Gastrocnemius medialis (tissue), 4 donors: ENCODE results near the gene RAD9A. TPM values are rescaled to one million over a fixed set of nuclear protein-coding genes. Genes with fewer than 3 reads are reported as not detected.

ENCODE experiments used
- ATAC-seq, 2 donors: fragments of 150-250 bp; one replicate each; pipeline ENCODE4 v1.9.1; 2016
- DNase-seq, 2 donors: peaks; one replicate each; pipeline ENCODE4 v3.0.0-alpha.2; 2019
- H3K27ac ChIP-seq, 4 donors: fragments of 200-600 bp; sonication (generic); 1 replicate in 1 of 4; 2 replicates in 3 of 4; pipeline ENCODE4 v1.5.1; 2016 to 2018; ENCODE audit warnings: mild to moderate bottlenecking in 2 of 4, moderate library complexity in 1 of 4
- H3K27me3 ChIP-seq, 3 donors: fragments of 200-600 bp; sonication (generic) in 2 of 3; 1 replicate in 1 of 3; 2 replicates in 2 of 3; pipeline versions ENCODE4 v1.5.1 to v1.6.0; 2016 to 2019; ENCODE audit warnings: mild to moderate bottlenecking in 1 of 3, moderate library complexity in 1 of 3
- H3K36me3 ChIP-seq, 2 donors: fragments of 200-600 bp; sonication (generic) in 1 of 2; one replicate each; pipeline ENCODE4 v1.5.1; 2017 to 2018
- H3K4me1 ChIP-seq, 2 donors: fragments of 200-600 bp; sonication (generic) in 1 of 2; one replicate each; pipeline ENCODE4 v1.5.1; 2016 to 2017; ENCODE audit warnings: mild to moderate bottlenecking in 2 of 2
- H3K4me3 ChIP-seq, 4 donors: fragments of 200-600 bp; sonication (generic) in 3 of 4; 1 replicate in 1 of 4; 2 replicates in 3 of 4; pipeline ENCODE4 v1.5.1; 2016 to 2019; ENCODE audit warnings: mild to moderate bottlenecking in 2 of 4
- H3K9me3 ChIP-seq, 3 donors: fragments of 200-600 bp; sonication (generic) in 2 of 3; 1 replicate in 1 of 3; 2 replicates in 2 of 3; pipeline ENCODE4 v1.5.1; 2016 to 2019
- CTCF ChIP-seq, 5 experiments: fragments of 450-650 bp in 3 of 5; fragments of 200-600 bp in 2 of 5; sonication (generic) in 2 of 5; IDR thresholded peaks in 4 of 5; conservative IDR thresholded peaks in 1 of 5; 1 replicate in 4 of 5; 2 replicates in 1 of 5; pipeline ENCODE4 v1.5.1; 2016 to 2019; ENCODE audit warnings: antibody characterized with exemption in 5 of 5, mild to moderate bottlenecking in 3 of 5, moderate library complexity in 3 of 5
- POLR2A ChIP-seq, 2 donors: fragments of 450-650 bp; IDR thresholded peaks; one replicate each; pipeline ENCODE4 v1.6.1; 2017; ENCODE audit warnings: antibody characterized with exemption in 2 of 2, mild to moderate bottlenecking in 2 of 2, moderate library complexity in 2 of 2
- in situ Hi-C, 4 donors: fragments of 200-750 bp; cut with MboI; loops; one replicate each; pipeline versions ENCODE4 v1.15.0 to v1.8.0; 2017; ENCODE audit warnings: low sequenced_read_pairs in 4 of 4
- intact Hi-C: fragments of 100-400 bp; cut with DNase I; formaldehyde crosslinking; loops from one replicate; pipeline ENCODE4 v1.15.1; 2023; ENCODE audit warnings: low total_unique reads
- total RNA-seq, 4 donors: library from RNA; depleted of rRNA; stranded (reverse); fragments of >200 nt; gene quantifications; one replicate each; pipeline versions ENCODE4 v1.1.0 to v1.2.3, GENCODE V29; 2016

The RAD9A gene
- total RNA-seq, 4 donors from 2014 or later, result 5.2 to 14.7 (median 7.7) TPM

GRCh38 chr11:67369275-67369674, 22.5 kb upstream of the RAD9A start:
- H3K27ac ChIP-seq, result no peak overlapping the region
- H3K4me3 ChIP-seq, result no peak overlapping the region
- TF ChIP-seq POLR2A (IDR thresholded peaks at IDR 0.05) (no peak), CTCF (IDR thresholded peaks at IDR 0.05 in 4 of 5, conservative IDR thresholded peaks at IDR 0.05 in 1 of 5) (no peak)
- no peaks in the 10 kb centered on the region for H3K36me3 ChIP-seq
- DNase-seq (no peak), ATAC-seq (no peak)
- intact Hi-C loops, result no loop called here
- in situ Hi-C loops, result no loop called here
- peaks cover 14 to 39% (median 34%) of the 10 kb centered on the region in 3 donors for H3K27me3 ChIP-seq
- peaks cover 5 to 8% of the 10 kb centered on the region in 2 donors for H3K4me1 ChIP-seq
- no peaks in the 10 kb centered on the region for H3K9me3 ChIP-seq

GRCh38 chr11:67369801-67370284, 21.9 kb upstream of the RAD9A start:
- no peak overlapping the region for H3K27ac ChIP-seq
- TF ChIP-seq POLR2A (IDR thresholded peaks at IDR 0.05), result no peak
- no peak for TF ChIP-seq CTCF (IDR thresholded peaks at IDR 0.05 in 4 of 5, conservative IDR thresholded peaks at IDR 0.05 in 1 of 5)
- intact Hi-C loops, result no loop called here
- ATAC-seq, result no peak
- H3K4me1 ChIP-seq, result peaks cover 8 to 13% of the 10 kb centered on the region in 2 donors
- H3K9me3 ChIP-seq, result no peaks in the 10 kb centered on the region
- no peak overlapping the region for H3K4me3 ChIP-seq
- in situ Hi-C loops, result no loop called here
- peaks cover 19 to 40% (median 40%) of the 10 kb centered on the region in 3 donors for H3K27me3 ChIP-seq
- H3K36me3 ChIP-seq, result no peaks in the 10 kb centered on the region
- DNase-seq, result no peak

DNA sequence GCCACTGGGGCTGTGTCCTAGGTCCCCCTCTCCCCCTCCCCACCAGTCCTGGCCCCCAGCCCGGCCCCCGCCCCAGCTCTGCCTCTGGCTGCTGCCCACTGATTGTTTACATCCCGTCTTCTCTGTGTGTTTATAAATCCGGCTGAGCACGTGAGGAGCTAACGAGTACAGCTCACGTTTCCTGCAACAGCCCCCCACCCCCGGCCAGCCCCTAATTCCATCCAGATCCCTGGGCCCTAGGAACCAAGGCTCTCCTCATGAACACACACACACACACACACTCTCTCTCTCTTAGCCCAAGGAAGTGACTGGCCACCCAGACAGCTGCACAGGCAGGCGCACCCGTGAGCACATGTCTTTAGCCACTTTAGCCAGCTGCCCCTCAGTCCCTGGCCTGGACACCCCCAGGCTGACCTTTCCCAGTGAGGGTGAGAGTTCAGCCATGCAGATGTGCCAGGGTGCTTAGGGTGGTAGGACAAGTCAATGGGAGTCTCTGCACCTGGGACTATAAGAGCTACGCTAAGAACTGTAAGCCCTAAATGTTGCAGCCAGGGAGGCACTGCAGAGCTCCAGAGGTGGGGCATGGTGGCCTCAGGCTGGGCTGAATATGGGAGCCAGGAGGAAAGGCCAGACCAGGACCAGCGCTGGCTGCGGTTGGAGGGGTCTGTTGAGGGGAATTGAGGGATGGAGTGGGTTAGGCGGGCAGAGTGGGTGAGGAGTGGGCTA, 21.3 kb upstream of the RAD9A start:
- no peak for DNase-seq
- no peak overlapping the region for H3K4me3 ChIP-seq
- peaks cover 19 to 45% (median 41%) of the 10 kb centered on the region in 3 donors for H3K27me3 ChIP-seq
- intact Hi-C loops (no loop called here), in situ Hi-C loops (no loop called here)
- TF ChIP-seq CTCF (IDR thresholded peaks at IDR 0.05 in 4 of 5, conservative IDR thresholded peaks at IDR 0.05 in 1 of 5) (no peak), POLR2A (IDR thresholded peaks at IDR 0.05) (no peak)
- no peak for ATAC-seq
- H3K4me1 ChIP-seq, result peaks cover 8 to 13% of the 10 kb centered on the region in 2 donors
- no peaks in the 10 kb centered on the region for H3K9me3 ChIP-seq
- H3K27ac ChIP-seq, result no peak overlapping the region
- H3K36me3 ChIP-seq, result no peaks in the 10 kb centered on the region

DNA sequence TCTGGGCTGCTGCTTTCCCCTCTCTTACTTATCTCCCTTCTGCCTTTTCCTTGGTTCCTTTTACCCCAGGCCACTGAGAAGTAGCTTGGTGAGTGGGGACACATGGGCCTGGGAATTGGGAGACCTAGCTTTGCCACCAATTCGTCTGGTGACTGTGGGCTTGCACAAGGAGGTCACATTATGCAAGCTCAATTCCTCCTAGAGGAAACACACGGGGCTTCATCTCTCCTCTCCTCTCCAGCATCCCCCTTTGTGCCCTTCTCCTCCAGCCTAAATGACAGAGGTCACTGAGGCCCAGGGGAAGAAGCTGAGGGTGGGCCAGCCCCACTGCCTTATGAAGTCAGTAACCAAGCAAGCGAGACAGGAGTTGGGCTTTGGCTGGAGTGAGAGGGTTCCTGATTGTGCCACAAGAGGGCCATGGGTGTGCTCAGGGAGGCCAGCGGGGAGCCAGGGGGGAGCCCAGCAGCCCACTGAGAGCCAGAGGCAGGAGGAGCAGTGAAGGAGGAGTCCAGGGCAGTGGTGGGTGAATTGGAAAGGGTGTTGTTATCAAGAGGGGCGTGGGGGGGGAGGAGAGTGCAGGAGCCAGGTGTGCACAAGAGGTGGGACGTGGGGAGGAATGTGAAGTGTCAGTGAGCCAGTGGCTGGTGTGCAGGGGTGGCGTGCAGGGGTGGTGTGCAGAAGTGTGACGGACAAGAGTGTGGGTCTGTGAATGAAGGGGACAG, 20.4 kb upstream of the RAD9A start:
- peak overlapping the region in 1 of 4 donors; percentile 82 for H3K27ac ChIP-seq
- intact Hi-C loops (no loop called here), in situ Hi-C loops (no loop called here)
- no peaks in the 10 kb centered on the region for H3K36me3 ChIP-seq
- DNase-seq (no peak), ATAC-seq (no peak)
- no peak overlapping the region for H3K4me3 ChIP-seq
- peak in 3 of 5 experiments; percentile 26 to 39 (median 30) for TF ChIP-seq CTCF (IDR thresholded peaks at IDR 0.05 in 4 of 5, conservative IDR thresholded peaks at IDR 0.05 in 1 of 5)
- TF ChIP-seq POLR2A (IDR thresholded peaks at IDR 0.05), result no peak
- H3K9me3 ChIP-seq, result no peaks in the 10 kb centered on the region
- H3K27me3 ChIP-seq, result peaks cover 22 to 50% (median 41%) of the 10 kb centered on the region in 3 donors
- peaks cover 8 to 13% of the 10 kb centered on the region in 2 donors for H3K4me1 ChIP-seq
